Measurements from ENCODE around the gene ZIC5.

ZIC5 gene

DNA sequence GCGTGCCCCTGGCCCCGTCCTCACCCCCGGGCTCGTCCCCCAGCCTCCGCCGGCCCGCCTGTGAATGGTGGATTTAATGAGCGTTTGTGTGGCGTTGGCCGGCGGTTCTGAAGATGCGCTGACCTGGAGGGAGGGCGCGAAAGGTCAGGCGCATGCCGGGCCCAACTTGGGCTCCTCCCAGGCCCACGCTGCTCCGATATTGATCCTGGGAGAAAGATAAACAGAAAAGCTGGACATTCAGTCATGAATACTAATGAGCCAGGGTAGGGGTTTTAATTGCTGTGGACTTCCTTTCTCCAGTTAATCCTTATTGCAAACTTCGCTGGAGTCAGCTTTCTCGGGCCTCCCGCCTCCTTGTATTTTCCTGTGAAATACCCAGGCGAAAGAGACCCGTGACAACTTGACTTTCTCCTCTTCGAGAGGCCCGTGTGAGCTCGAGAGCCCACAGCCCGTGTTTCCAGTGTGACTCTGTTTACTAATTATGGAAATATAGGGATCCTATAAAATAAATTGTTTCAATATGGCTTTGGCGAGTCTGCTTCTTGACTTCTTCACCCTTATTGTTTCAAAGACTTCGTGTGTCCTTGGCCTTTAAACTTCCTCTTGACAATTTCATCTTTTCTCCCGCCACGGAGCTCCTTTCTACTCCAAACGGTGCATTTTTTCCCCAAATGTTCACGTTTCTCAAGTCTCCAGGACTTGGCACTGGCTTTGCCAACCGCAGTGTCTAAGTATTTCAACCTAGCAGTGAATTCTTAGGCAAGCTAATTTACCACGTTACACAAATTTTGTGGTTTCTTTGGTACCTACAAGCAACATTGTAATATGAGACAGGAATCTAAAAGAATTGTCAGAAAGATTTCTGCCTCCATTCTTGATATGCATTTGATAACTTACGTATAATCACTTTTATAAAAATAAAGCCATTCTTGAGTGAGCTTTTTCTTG is 20.5 kb upstream of the ZIC5 start:
- ChIA-PET POLR2A (no interaction called here), CTCF (interaction anchor here (1.2 kb wide), 1 partner anchor 9 kb away, joined by 5 read pairs; no protein-coding TSS in a partner anchor)
- no peak for DNase-seq (ENCODE audit: extremely low spot score)

DNA sequence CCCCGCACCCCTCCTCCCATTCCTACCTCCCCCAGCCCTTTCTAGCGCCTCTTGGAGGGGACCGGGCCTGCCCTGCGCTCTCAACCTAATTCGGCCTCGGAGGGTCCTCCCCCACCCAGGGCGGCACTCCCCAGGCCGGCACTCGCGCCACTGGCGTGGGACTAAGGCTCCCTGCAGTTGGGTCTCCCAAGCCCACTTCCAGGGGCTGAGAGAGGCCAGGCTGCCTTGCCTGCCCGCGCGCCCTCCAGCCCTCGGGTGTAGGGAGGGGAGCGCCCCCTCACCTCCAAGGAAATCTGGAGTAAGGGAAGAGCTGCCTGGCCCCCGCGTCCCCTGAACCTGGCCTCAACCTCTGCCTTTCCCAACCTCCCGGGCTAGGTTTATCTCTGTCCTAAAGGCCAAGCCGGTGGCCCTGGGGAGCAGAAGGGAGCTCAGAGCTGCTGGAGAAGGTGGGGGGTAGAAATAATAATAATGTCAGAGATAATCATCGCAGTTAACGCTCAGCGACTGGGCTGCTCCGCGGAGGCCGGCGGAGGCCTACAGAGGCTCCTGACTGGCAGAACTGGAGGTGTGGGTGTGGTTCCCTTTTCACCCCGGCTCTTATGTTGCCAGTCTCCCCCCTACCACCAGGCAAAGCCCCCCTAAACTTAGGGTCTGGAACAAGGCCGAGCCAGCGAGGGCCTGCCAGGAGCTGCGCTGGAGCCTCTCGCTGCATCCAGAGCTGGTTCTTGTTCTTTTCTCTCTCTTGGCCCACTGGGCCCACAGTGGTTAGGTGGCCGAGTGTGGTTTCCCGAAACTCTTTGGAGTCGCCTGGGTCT is 19.7 kb upstream of the ZIC5 start:
- ChIA-PET POLR2A (interaction anchor here (0.6 kb wide), 1 partner anchor 344 kb away, joined by 3 read pairs; no protein-coding TSS in a partner anchor), CTCF (no interaction called here)
- DNase-seq (ENCODE audit: extremely low spot score), result no peak
- TF ChIP-seq, protein P1, sequence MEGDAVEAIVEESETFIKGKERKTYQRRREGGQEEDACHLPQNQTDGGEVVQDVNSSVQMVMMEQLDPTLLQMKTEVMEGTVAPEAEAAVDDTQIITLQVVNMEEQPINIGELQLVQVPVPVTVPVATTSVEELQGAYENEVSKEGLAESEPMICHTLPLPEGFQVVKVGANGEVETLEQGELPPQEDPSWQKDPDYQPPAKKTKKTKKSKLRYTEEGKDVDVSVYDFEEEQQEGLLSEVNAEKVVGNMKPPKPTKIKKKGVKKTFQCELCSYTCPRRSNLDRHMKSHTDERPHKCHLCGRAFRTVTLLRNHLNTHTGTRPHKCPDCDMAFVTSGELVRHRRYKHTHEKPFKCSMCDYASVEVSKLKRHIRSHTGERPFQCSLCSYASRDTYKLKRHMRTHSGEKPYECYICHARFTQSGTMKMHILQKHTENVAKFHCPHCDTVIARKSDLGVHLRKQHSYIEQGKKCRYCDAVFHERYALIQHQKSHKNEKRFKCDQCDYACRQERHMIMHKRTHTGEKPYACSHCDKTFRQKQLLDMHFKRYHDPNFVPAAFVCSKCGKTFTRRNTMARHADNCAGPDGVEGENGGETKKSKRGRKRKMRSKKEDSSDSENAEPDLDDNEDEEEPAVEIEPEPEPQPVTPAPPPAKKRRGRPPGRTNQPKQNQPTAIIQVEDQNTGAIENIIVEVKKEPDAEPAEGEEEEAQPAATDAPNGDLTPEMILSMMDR (IDR thresholded peaks at IDR 0.05; ENCODE audit: control extremely low read depth, extremely low read depth, low read depth, missing control alignments), result no peak

More for the DNA sequence above, 20.5 kb upstream of the ZIC5 start:
- TF ChIP-seq, protein P1 (IDR thresholded peaks at IDR 0.05; ENCODE audit: control extremely low read depth, extremely low read depth, low read depth, missing control alignments), result no peak

DNA sequence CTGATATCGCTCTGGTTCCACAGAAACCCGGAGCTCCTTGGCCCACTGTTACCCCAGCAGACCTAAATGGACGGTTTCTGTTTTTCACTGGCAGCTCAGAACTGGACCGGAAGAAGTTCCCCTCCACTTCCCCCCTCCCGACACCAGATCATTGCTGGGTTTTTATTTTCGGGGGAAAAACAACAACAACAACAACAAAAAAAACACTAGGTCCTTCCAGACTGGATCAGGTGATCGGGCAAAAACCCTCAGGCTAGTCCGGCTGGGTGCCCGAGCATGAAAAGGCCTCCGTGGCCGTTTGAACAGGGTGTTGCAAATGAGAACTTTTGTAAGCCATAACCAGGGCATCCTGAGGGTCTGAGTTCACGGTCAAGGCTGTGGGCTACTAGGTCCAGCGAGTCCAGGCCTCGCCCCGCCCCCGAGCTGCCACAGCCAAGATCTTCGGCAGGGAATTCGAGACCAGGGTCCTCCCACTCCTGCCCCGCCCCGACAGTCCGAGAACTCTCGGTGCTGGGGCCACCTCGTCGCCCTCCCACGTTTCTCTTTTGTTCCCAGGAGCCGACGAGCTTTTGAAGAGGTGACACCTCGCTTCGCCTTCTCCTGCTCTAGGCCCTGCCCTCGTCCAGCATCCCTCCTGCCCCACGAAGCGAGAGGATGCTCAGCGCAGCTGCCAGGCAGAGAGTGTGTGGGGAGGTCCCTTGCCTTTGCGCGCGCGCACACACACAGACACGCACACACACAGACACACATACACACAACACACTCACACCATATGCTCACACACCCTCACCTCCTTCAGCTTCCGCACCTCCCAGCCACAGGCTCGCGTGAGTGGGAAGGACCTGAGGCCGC is 18.8 kb upstream of the ZIC5 start:
- ChIA-PET POLR2A (no interaction called here), CTCF (no interaction called here)
- TF ChIP-seq, protein P1 (IDR thresholded peaks at IDR 0.05; ENCODE audit: control extremely low read depth, extremely low read depth, low read depth, missing control alignments), result no peak
- no peak for DNase-seq (ENCODE audit: extremely low spot score)

DNA sequence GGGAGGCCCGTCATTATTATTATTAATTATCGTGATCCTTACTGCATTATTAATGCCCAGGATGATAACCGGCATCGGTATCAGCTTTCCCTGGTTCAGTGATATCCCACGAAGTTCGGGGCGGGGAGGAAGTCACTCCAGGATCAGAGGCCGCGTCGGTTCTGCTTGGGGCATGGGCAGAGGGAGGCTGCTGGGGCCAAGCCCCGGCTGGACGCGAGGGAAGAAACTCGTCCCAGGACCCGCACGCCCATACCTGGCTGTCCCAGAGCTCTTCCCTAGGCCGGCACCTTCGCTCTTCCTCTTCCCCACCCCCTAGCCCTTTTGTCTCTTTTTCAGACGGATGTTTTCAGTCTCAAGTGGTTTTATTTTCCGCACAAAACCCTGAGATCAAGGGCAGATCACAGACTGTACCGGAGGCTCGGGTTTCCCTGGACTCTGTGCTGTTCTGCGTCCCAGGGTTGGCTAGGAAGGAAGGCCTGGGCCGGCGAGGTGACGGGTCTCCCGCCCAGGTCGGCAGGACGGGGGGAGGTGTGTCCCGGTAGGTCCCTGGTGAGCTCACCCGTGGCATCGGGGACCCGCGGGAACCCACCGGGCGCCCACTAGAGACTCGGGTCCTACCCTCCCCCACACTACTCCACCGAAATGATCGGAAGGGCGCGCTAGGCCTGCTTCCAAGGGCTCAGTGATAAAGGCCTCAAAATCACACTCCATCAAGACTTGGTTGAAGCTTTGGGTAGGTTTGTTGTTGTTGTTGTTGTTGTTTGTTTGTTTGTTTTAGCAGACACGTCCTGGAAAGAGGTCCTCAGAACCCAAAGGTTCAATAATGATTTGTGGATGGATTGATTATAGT is 17.9 kb upstream of the ZIC5 start:
- TF ChIP-seq, protein P1 (IDR thresholded peaks at IDR 0.05; ENCODE audit: control extremely low read depth, extremely low read depth, low read depth, missing control alignments), result no peak
- DNase-seq (ENCODE audit: extremely low spot score), result no peak
- CTCF ChIA-PET, result no interaction called here
- POLR2A ChIA-PET, result no interaction called here

DNA sequence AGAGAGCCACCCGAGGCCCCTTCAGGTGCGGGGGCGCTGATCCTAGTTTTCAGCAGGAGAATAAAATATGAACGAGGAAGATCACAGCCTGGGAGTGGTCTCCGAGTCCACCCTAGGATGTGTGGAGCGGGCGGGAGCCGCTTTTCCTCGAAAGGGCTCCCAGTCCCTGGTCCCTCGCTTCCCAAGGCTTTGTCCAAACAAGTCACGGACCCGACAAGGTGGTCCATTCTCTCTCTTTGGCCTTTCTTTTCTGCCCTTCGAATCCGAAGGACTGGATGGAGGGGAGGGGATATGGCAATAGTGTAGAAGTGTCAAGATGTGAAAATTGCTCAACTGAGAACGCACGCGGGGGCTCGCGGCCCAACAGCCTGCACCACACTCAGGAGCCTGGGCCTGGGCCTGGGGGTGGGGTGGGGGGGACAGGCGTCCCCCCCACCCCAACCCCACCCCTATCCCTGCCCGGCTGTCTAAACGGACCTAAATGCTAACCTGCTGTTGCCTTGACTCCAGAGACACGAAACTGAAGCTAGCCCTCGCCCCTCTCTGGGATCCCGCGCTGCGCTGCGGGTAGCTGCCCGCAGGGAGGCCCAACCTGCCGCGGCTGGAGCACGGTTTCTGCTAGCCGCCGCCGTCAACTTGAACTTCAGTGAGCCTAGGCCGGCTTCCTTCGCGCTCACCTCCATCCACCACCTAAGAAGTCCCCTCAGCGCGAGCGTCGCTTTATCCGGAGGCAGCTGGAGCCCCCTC is 17.1 kb upstream of the ZIC5 start:
- no peak for DNase-seq (ENCODE audit: extremely low spot score)
- CTCF ChIA-PET, result no interaction called here
- POLR2A ChIA-PET, result no interaction called here
- TF ChIP-seq, protein P1 (IDR thresholded peaks at IDR 0.05; ENCODE audit: control extremely low read depth, extremely low read depth, low read depth, missing control alignments), result no peak
